NOMO-1 (cell line): ENCODE data around the gene PRKCB.

Source experiments
- DNase-seq, 2 experiments: peaks; one replicate each; lab custom pipeline; 2025; ENCODE audit not compliant: unreplicated experiment in 2 of 2; lab: John Stamatoyannopoulos, UW

Gene PRKCB

GRCh38 chr16:23863511-23864422 lies 28.0 kb downstream of the PRKCB start:
- peak; percentile 64 to 97 for DNase-seq

GRCh38 chr16:23865853-23866252 lies 30.1 kb downstream of the PRKCB start:
- DNase-seq, result no peak

- no peak for DNase-seq
These were observed 30.8 kb downstream of the PRKCB start for GRCh38 chr16:23866621-23867020.

GRCh38 chr16:23867566-23867965 lies 31.8 kb downstream of the PRKCB start:
- DNase-seq, result no peak

GRCh38 chr16:23868136-23868535 lies 32.4 kb downstream of the PRKCB start:
- peak in 1 of 2 experiments; percentile 50 for DNase-seq

- no peak for DNase-seq
These were observed 33.3 kb downstream of the PRKCB start for GRCh38 chr16:23869052-23869451.

GRCh38 chr16:23871924-23872323 lies 36.1 kb downstream of the PRKCB start:
- DNase-seq, result no peak

- peak in 1 of 2 experiments; percentile 22 for DNase-seq
These were observed 39.0 kb downstream of the PRKCB start for GRCh38 chr16:23874613-23875294.

- DNase-seq, result no peak
These were observed 40.6 kb downstream of the PRKCB start for GRCh38 chr16:23876256-23876896.

GRCh38 chr16:23877107-23878070 lies 41.6 kb downstream of the PRKCB start:
- no peak for DNase-seq

- DNase-seq, result no peak
These were observed 44.1 kb downstream of the PRKCB start for GRCh38 chr16:23879735-23880373.

GRCh38 chr16:23889189-23889588 lies 53.4 kb downstream of the PRKCB start:
- DNase-seq, result no peak

- no peak for DNase-seq
These were observed 58.2 kb downstream of the PRKCB start for GRCh38 chr16:23893986-23894385.

- no peak for DNase-seq
These were observed 59.3 kb downstream of the PRKCB start for GRCh38 chr16:23895052-23895451.

GRCh38 chr16:23896832-23897821 lies 61.3 kb downstream of the PRKCB start:
- DNase-seq, result no peak

- DNase-seq, result no peak
These were observed 63.1 kb downstream of the PRKCB start for GRCh38 chr16:23898682-23899430.

GRCh38 chr16:23899869-23900268 lies 64.1 kb downstream of the PRKCB start:
- no peak for DNase-seq
